Temporal lobe (tissue), 1 donor: ENCODE data around the gene SYTL2. TPM values are rescaled to one million over a fixed set of nuclear protein-coding genes. Genes with fewer than 3 reads are reported as not detected.

Source experiments
- total RNA-seq: library from RNA; depleted of rRNA; stranded (reverse); fragments of >200 nt; gene quantifications from one replicate; pipeline ENCODE4 v1.2.3, GENCODE V29; 2014

SYTL2 gene
- total RNA-seq, 1 donor from 2014 or later = 3.7 TPM

Other genes with a start within 250 kb of the SYTL2 start
- 198 TPM for gene DLG2, start 183.8 kb downstream of the SYTL2 start, total RNA-seq
- gene TMEM126B, start 182.5 kb downstream of the SYTL2 start, total RNA-seq = 25.8 TPM
- gene TMEM126A, start 163.2 kb downstream of the SYTL2 start, total RNA-seq = 22.9 TPM
- 63.9 TPM for gene CREBZF, start 146.0 kb downstream of the SYTL2 start, total RNA-seq
- gene CCDC89, start 124.9 kb downstream of the SYTL2 start, total RNA-seq = 0.25 TPM
- not detected for gene CCDC83, start 44.2 kb upstream of the SYTL2 start, total RNA-seq